Kidney (tissue), 14 donors: ENCODE data around the gene EPHB1. TPM values are rescaled to one million over a fixed set of nuclear protein-coding genes. Genes with fewer than 3 reads are reported as not detected.

ENCODE experiments used
- DNase-seq, 5 donors: peaks; one replicate each; pipeline ENCODE4 v3.0.0-alpha.2; 2013 to 2020
- FAIRE-seq: peaks from 2 replicates; lab custom pipeline; 2012; peaks lifted over from hg19 to GRCh38; lab: Jason Lieb, UNC
- H3K27ac ChIP-seq, 2 donors: one replicate each; pipeline ENCODE4 v1.7.0; 2013; ENCODE audit warnings: low read depth in 2 of 2, low read length in 2 of 2, inconsistent platforms in 1 of 2
- H3K27me3 ChIP-seq: one replicate; pipeline ENCODE4 v1.7.1; 2013; ENCODE audit warnings: low read length, inconsistent platforms; ENCODE audit not compliant: control insufficient read depth, insufficient read depth
- H3K36me3 ChIP-seq, 3 donors: one replicate each; pipeline versions ENCODE4 v1.7.0 to v1.7.1; 2013; ENCODE audit warnings: low read length in 3 of 3, control low read depth in 1 of 3, inconsistent platforms in 1 of 3; ENCODE audit not compliant: insufficient read depth in 3 of 3, control insufficient read depth in 2 of 3
- H3K4me1 ChIP-seq, 3 donors: one replicate each; pipeline versions ENCODE4 v1.7.0 to v1.7.1; 2013; ENCODE audit warnings: low read length in 3 of 3, inconsistent platforms in 1 of 3, low read depth in 1 of 3; ENCODE audit not compliant: control insufficient read depth in 2 of 3, insufficient read depth in 2 of 3
- H3K4me3 ChIP-seq, 3 donors: one replicate each; pipeline versions ENCODE4 v1.7.0 to v1.8.1; 2013; ENCODE audit warnings: low read length in 3 of 3, control low read depth in 1 of 3, inconsistent platforms in 1 of 3
- H3K9ac ChIP-seq, 3 donors: one replicate each; pipeline versions ENCODE4 v1.7.0 to v1.7.1; 2013; ENCODE audit warnings: low read length in 3 of 3, control low read depth in 1 of 3, inconsistent platforms in 1 of 3
- H3K9me3 ChIP-seq, 3 donors: one replicate each; pipeline versions ENCODE4 v1.7.0 to v1.7.1; 2013; ENCODE audit warnings: low read length in 3 of 3, control low read depth in 1 of 3, inconsistent platforms in 1 of 3; ENCODE audit not compliant: control insufficient read depth in 2 of 3, insufficient read depth in 1 of 3
- intact Hi-C: fragments of 100-400 bp; cut with DNase I; formaldehyde crosslinking; loops from one replicate; pipeline ENCODE4 v1.11.1; 2022
- polyA plus RNA-seq: library from polyadenylated mRNA; stranded (reverse); fragments of 350-450 nt; fragmentation: Illumina TruSeq; extraction: RNeasy Lipid Tissue Mini Kit (QIAGEN cat#74804); gene quantifications from one replicate; pipeline ENCODE4 v1.2.3, GENCODE V29; 2014; ENCODE audit warnings: low read depth, low replicate concordance; ENCODE audit not compliant: insufficient read depth
- total RNA-seq: library from RNA; stranded (reverse); fragmentation: NEBNext Ultra II Directional; extraction: Animal tissue kit (Norgen Biotek cat#: 25700); gene quantifications from one replicate; pipeline ENCODE4 v1.2.1, GENCODE V29; 2021
- TF ChIP-seq, protein P1 (sequence below): IDR thresholded peaks from 3 replicates; pipeline ENCODE4 v1.5.1; 2012; ENCODE audit warnings: mild to moderate bottlenecking, moderate library complexity, borderline replicate concordance; ENCODE audit not compliant: insufficient read depth; ENCODE audit errors: extremely low read depth
- donor health status: control.
- donor health status: control.
- donor health status: control.
- donor health status: control.
- donor health status: control.
- donor health status: DM: yes; HTN: yes; CAD: no.
- donor health status: Normal renal cell carcinoma (clear cell type).

EPHB1 gene
- total and polyA plus RNA-seq, 2 donors from 2014 or later, result 0.39 to 3.2 TPM

DNA sequence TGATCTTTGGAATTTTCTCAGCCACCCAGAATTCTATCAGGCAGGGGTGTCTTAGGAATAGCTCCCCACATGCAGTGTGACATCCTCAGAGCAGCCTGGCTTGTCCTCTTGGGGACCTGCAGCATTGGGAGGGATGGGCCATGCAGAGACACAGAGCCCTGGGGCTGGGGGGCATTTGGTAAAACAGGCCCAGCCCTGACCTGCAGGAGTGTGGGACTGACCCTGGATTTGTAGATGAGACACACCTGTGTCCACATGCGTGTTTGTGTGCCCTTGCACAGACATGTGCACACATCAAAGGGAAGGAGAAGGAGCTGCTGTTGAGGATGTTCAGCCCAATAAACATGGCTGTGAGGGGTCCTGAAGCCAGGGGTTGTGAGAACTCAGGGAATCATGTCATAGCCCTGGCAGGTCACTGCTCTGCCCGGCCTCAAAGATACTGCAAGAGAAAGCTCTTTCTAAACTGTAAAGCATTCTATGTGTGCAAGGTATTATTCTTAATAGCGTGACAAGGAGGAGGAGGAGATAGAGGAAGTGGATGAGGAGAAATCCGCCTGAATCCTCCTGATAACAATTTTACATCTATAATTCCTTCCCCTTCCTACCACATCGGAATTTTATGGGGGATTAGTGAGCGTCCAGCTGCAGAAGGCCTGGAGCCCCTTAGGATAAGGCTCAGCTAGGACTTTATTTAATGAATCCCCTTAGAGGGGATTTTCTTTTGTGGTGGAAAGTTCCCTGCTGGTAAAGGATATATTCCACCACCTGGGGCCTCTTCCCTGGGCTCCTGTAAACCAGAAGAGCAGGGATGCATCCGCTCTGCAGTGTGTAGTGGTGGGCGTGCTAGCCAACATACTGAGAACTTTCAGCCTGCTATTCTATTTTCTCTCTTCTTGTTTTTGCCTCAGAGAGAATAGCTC is 245.5 kb downstream of the EPHB1 start:
- Histone ChIP-seq H3K36me3 (no peaks in the 10 kb centered on the region), H3K4me1 (peaks cover 0 to 5% (median 0%) of the 10 kb centered on the region in 3 donors), H3K9me3 (no peaks in the 10 kb centered on the region), H3K27me3 (no peaks in the 10 kb centered on the region), H3K4me3 (no peak overlapping the region), H3K9ac (no peak overlapping the region), H3K27ac (no peak overlapping the region)
- intact Hi-C loops, result no loop called here
- DNase-seq (no peak), FAIRE-seq (no peak)
- TF ChIP-seq, protein P1, sequence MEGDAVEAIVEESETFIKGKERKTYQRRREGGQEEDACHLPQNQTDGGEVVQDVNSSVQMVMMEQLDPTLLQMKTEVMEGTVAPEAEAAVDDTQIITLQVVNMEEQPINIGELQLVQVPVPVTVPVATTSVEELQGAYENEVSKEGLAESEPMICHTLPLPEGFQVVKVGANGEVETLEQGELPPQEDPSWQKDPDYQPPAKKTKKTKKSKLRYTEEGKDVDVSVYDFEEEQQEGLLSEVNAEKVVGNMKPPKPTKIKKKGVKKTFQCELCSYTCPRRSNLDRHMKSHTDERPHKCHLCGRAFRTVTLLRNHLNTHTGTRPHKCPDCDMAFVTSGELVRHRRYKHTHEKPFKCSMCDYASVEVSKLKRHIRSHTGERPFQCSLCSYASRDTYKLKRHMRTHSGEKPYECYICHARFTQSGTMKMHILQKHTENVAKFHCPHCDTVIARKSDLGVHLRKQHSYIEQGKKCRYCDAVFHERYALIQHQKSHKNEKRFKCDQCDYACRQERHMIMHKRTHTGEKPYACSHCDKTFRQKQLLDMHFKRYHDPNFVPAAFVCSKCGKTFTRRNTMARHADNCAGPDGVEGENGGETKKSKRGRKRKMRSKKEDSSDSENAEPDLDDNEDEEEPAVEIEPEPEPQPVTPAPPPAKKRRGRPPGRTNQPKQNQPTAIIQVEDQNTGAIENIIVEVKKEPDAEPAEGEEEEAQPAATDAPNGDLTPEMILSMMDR, result no peak

DNA sequence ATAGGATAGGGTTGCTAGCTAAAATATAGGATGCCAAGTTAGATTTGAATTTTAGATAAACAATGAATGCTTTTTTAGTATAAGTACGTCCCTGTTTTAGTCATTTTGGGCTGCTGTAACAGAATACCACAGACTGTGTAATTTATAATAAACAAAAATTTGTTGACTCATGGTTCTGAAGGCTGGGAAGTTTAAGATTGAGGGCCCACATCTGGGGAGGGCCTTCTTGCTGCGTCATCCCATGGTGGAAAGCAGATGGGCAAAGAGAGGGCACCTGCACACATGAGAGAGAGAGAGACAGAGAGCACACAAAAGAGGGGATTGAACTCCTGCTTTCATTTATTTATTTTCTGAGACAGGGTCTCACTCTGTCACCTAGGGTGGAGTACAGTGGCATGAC is 246.5 kb downstream of the EPHB1 start:
- H3K36me3 ChIP-seq, result no peaks in the 10 kb centered on the region
- H3K27me3 ChIP-seq, result no peaks in the 10 kb centered on the region
- FAIRE-seq, result no peak
- no peak overlapping the region for H3K4me3 ChIP-seq
- intact Hi-C loops, result no loop called here
- TF ChIP-seq, protein P1, result no peak
- H3K27ac ChIP-seq, result no peak overlapping the region
- H3K9me3 ChIP-seq, result no peaks in the 10 kb centered on the region
- peaks cover 0 to 5% (median 0%) of the 10 kb centered on the region in 3 donors for H3K4me1 ChIP-seq
- DNase-seq, result no peak
- no peak overlapping the region for H3K9ac ChIP-seq

DNA sequence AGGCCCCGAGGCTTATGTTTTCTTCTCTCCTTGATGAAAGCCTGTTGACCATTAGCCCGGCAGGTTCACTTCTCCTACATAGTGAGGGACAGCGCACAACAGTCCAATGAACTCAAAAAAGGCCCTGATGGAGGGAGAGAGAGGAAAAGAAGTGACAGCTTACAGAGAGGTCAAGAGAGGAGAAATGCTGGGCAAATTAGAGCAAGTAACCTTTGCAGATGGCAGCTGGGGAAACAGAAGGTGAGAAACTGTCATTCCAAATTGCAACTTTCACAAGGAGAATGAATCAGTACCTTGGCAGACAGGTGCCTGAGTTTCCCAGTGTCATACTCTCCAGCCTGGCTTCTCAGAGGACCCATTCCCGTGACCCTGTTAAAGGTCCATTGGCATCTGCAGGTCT is 252.0 kb downstream of the EPHB1 start:
- Histone ChIP-seq H3K27ac (no peak overlapping the region), H3K36me3 (no peaks in the 10 kb centered on the region), H3K27me3 (no peaks in the 10 kb centered on the region), H3K9me3 (no peaks in the 10 kb centered on the region), H3K9ac (no peak overlapping the region), H3K4me1 (no peaks in the 10 kb centered on the region), H3K4me3 (no peak overlapping the region)
- TF ChIP-seq, protein P1, result no peak
- DNase-seq (no peak), FAIRE-seq (no peak)
- intact Hi-C loops, result no loop called here
